ENCODE results near the gene NDUFS4. TPM values are rescaled to one million over a fixed set of nuclear protein-coding genes. Genes with fewer than 3 reads are reported as not detected.
"Not testable (repeated sequence)": the region's sequence is repeated elsewhere in the genome, so short reads cannot be mapped to it uniquely, and the experiment has no call there.

The NDUFS4 gene
- 10 to 100 TPM; 53.0 to 53.4 TPM for total RNA-seq

- Mint-ChIP-seq H3K36me3 (ENCODE audit: low read depth) (peaks cover 12% of the 10 kb centered on the region), H3K4me1 (ENCODE audit: low read depth) (peaks cover 23% of the 10 kb centered on the region), H3K4me3 (peak within 1 kb of the TSS; percentile 97), H3K9me3 (ENCODE audit: insufficient read depth) (peaks cover 10% of the 10 kb centered on the region), H3K27me3 (ENCODE audit: low read depth) (peaks cover 11% of the 10 kb centered on the region), H3K27ac (peak within 1 kb of the TSS; percentile 95)
- ChIA-PET CTCF (no interaction called here), POLR2A (no interaction called here)
- ATAC-seq: peak; percentile 96
- DNase-seq: peak; percentile 90
Observed at GRCh38 chr5:53560506-53561191, at the start of gene NDUFS4. Gene NDUFS4 (plus strand): TSS chr5:53560639. CDS start chr5:53560663, 24 bp downstream.

GRCh38 chr5:53512539-53512938 lies 47.9 kb upstream of the NDUFS4 start:
- Mint-ChIP-seq H3K9me3 (ENCODE audit: insufficient read depth) (peaks cover 9% of the 10 kb centered on the region), H3K4me3 (no peak overlapping the region), H3K27ac (no peak overlapping the region), H3K27me3 (ENCODE audit: low read depth) (no peaks in the 10 kb centered on the region), H3K36me3 (ENCODE audit: low read depth) (no peaks in the 10 kb centered on the region), H3K4me1 (ENCODE audit: low read depth) (no peaks in the 10 kb centered on the region)
- ChIA-PET POLR2A (no interaction called here), CTCF (no interaction called here)
- ATAC-seq: no peak
- no peak for DNase-seq

GRCh38 chr5:53515988-53516387 lies 44.5 kb upstream of the NDUFS4 start:
- DNase-seq (no peak), ATAC-seq (no peak)
- H3K4me1 Mint-ChIP-seq (ENCODE audit: low read depth): no peaks in the 10 kb centered on the region
- H3K27me3 Mint-ChIP-seq (ENCODE audit: low read depth): peaks cover 5% of the 10 kb centered on the region
- no peaks in the 10 kb centered on the region for H3K9me3 Mint-ChIP-seq (ENCODE audit: insufficient read depth)
- ChIA-PET POLR2A (no interaction called here), CTCF (no interaction called here)
- H3K4me3 Mint-ChIP-seq: no peak overlapping the region
- H3K27ac Mint-ChIP-seq: no peak overlapping the region
- no peaks in the 10 kb centered on the region for H3K36me3 Mint-ChIP-seq (ENCODE audit: low read depth)

GRCh38 chr5:53520813-53521212 lies 39.6 kb upstream of the NDUFS4 start:
- Mint-ChIP-seq H3K27me3 (ENCODE audit: low read depth) (peaks cover 11% of the 10 kb centered on the region), H3K36me3 (ENCODE audit: low read depth) (no peaks in the 10 kb centered on the region), H3K27ac (no peak overlapping the region), H3K4me1 (ENCODE audit: low read depth) (no peaks in the 10 kb centered on the region), H3K9me3 (ENCODE audit: insufficient read depth) (no peaks in the 10 kb centered on the region), H3K4me3 (no peak overlapping the region)
- ChIA-PET CTCF (no interaction called here), POLR2A (no interaction called here)
- no peak for DNase-seq
- ATAC-seq: no peak

GRCh38 chr5:53537711-53538110 lies 22.7 kb upstream of the NDUFS4 start:
- DNase-seq: no peak
- Mint-ChIP-seq H3K4me1 (ENCODE audit: low read depth) (no peaks in the 10 kb centered on the region), H3K9me3 (ENCODE audit: insufficient read depth) (no peaks in the 10 kb centered on the region), H3K36me3 (ENCODE audit: low read depth) (no peaks in the 10 kb centered on the region), H3K27ac (no peak overlapping the region), H3K4me3 (no peak overlapping the region), H3K27me3 (ENCODE audit: low read depth) (peaks cover 17% of the 10 kb centered on the region)
- POLR2A ChIA-PET: no interaction called here
- no peak for ATAC-seq
- CTCF ChIA-PET: interaction anchor here (0.7 kb wide), 1 partner anchor 881 kb away, joined by 4 read pairs; no protein-coding TSS in a partner anchor

- H3K27me3 Mint-ChIP-seq (ENCODE audit: low read depth): peaks cover 25% of the 10 kb centered on the region
- DNase-seq; ATAC-seq; CTCF ChIA-PET; H3K27ac Mint-ChIP-seq; H3K4me3 Mint-ChIP-seq; H3K9me3 Mint-ChIP-seq (ENCODE audit: insufficient read depth); H3K36me3 Mint-ChIP-seq (ENCODE audit: low read depth); H3K4me1 Mint-ChIP-seq (ENCODE audit: low read depth): not testable (repeated sequence)
- POLR2A ChIA-PET: interaction anchor here (0.6 kb wide), 1 partner anchor 87 kb away, joined by 3 read pairs; no protein-coding TSS in a partner anchor
Observed at GRCh38 chr5:53540739-53541138, 19.7 kb upstream of the NDUFS4 start.

GRCh38 chr5:53541859-53542258 lies 18.6 kb upstream of the NDUFS4 start:
- Mint-ChIP-seq H3K4me3 (no peak overlapping the region), H3K36me3 (ENCODE audit: low read depth) (no peaks in the 10 kb centered on the region), H3K27ac (no peak overlapping the region), H3K9me3 (ENCODE audit: insufficient read depth) (no peaks in the 10 kb centered on the region), H3K27me3 (ENCODE audit: low read depth) (peaks cover 26% of the 10 kb centered on the region), H3K4me1 (ENCODE audit: low read depth) (no peaks in the 10 kb centered on the region)
- CTCF ChIA-PET: no interaction called here
- no peak for ATAC-seq
- POLR2A ChIA-PET: no interaction called here
- no peak for DNase-seq

GRCh38 chr5:53542926-53543325 lies 17.5 kb upstream of the NDUFS4 start:
- Mint-ChIP-seq H3K9me3 (ENCODE audit: insufficient read depth) (no peaks in the 10 kb centered on the region), H3K27ac (no peak overlapping the region), H3K36me3 (ENCODE audit: low read depth) (no peaks in the 10 kb centered on the region), H3K4me1 (ENCODE audit: low read depth) (no peaks in the 10 kb centered on the region), H3K27me3 (ENCODE audit: low read depth) (peaks cover 26% of the 10 kb centered on the region), H3K4me3 (no peak overlapping the region)
- POLR2A ChIA-PET: interaction anchor here (0.6 kb wide), 1 partner anchor 9 kb away, joined by 3 read pairs; no protein-coding TSS in a partner anchor
- CTCF ChIA-PET: no interaction called here
- no peak for ATAC-seq
- DNase-seq: no peak

- no peaks in the 10 kb centered on the region for H3K36me3 Mint-ChIP-seq (ENCODE audit: low read depth)
- H3K27me3 Mint-ChIP-seq (ENCODE audit: low read depth): peaks cover 26% of the 10 kb centered on the region
- no peaks in the 10 kb centered on the region for H3K9me3 Mint-ChIP-seq (ENCODE audit: insufficient read depth)
- ATAC-seq (no peak), DNase-seq (no peak)
- ChIA-PET CTCF (no interaction called here), POLR2A (interaction anchor here (0.6 kb wide), 1 partner anchor 9 kb away, joined by 3 read pairs; no protein-coding TSS in a partner anchor)
- H3K4me1 Mint-ChIP-seq (ENCODE audit: low read depth): no peaks in the 10 kb centered on the region
- H3K4me3 Mint-ChIP-seq: no peak overlapping the region
- H3K27ac Mint-ChIP-seq: no peak overlapping the region
Observed at GRCh38 chr5:53543401-53543800, 17.0 kb upstream of the NDUFS4 start.

GRCh38 chr5:53545744-53546143 lies 14.7 kb upstream of the NDUFS4 start:
- POLR2A ChIA-PET: no interaction called here

GRCh38 chr5:53547226-53547625 lies 13.2 kb upstream of the NDUFS4 start:
- Mint-ChIP-seq H3K4me3 (no peak overlapping the region), H3K27me3 (ENCODE audit: low read depth) (peaks cover 15% of the 10 kb centered on the region), H3K9me3 (ENCODE audit: insufficient read depth) (no peaks in the 10 kb centered on the region), H3K27ac (no peak overlapping the region), H3K4me1 (ENCODE audit: low read depth) (no peaks in the 10 kb centered on the region), H3K36me3 (ENCODE audit: low read depth) (no peaks in the 10 kb centered on the region)
- no peak for DNase-seq
- no peak for ATAC-seq
- ChIA-PET CTCF (no interaction called here), POLR2A (no interaction called here)

More at GRCh38 chr5:53545744-53546143, 14.7 kb upstream of the NDUFS4 start:
- no peak for ATAC-seq
- Mint-ChIP-seq H3K36me3 (ENCODE audit: low read depth) (no peaks in the 10 kb centered on the region), H3K4me1 (ENCODE audit: low read depth) (no peaks in the 10 kb centered on the region), H3K27ac (no peak overlapping the region), H3K27me3 (ENCODE audit: low read depth) (peaks cover 21% of the 10 kb centered on the region), H3K9me3 (ENCODE audit: insufficient read depth) (no peaks in the 10 kb centered on the region), H3K4me3 (no peak overlapping the region)
- DNase-seq: no peak
- CTCF ChIA-PET: no interaction called here

- ATAC-seq; CTCF ChIA-PET; POLR2A ChIA-PET; H3K4me3 Mint-ChIP-seq; H3K27ac Mint-ChIP-seq; H3K36me3 Mint-ChIP-seq (ENCODE audit: low read depth); H3K9me3 Mint-ChIP-seq (ENCODE audit: insufficient read depth); DNase-seq; H3K4me1 Mint-ChIP-seq (ENCODE audit: low read depth): not testable (repeated sequence)
- H3K27me3 Mint-ChIP-seq (ENCODE audit: low read depth): peaks cover 15% of the 10 kb centered on the region
Observed at GRCh38 chr5:53548501-53548900, 11.9 kb upstream of the NDUFS4 start.

GRCh38 chr5:53549792-53550191 lies 10.6 kb upstream of the NDUFS4 start:
- Mint-ChIP-seq H3K36me3 (ENCODE audit: low read depth) (no peaks in the 10 kb centered on the region), H3K27ac (no peak overlapping the region), H3K27me3 (ENCODE audit: low read depth) (peaks cover 19% of the 10 kb centered on the region), H3K4me1 (ENCODE audit: low read depth) (no peaks in the 10 kb centered on the region), H3K9me3 (ENCODE audit: insufficient read depth) (no peaks in the 10 kb centered on the region), H3K4me3 (no peak overlapping the region)
- ChIA-PET CTCF (no interaction called here), POLR2A (no interaction called here)
- DNase-seq (no peak), ATAC-seq (no peak)

Measured in activated CD8-positive, alpha-beta T cell treated with anti-CD3 and anti-CD28 coated beads, Interleukin-2, amount 10 ng/mL, durations not matched to agents 7 days and 5 days (primary cell).